ENCODE measurements around the gene XYLT2. TPM values are rescaled to one million over a fixed set of nuclear protein-coding genes. Genes with fewer than 3 reads are reported as not detected.

XYLT2 gene
- total and polyA plus RNA-seq, 9 of the 15 experiments (the other 6 are each of a cell fraction or from before 2014, with no cell fraction given): 0.63 to 9.1 (median 4.3) TPM

GRCh38 chr17:50372758-50373556 lies 27.0 kb downstream of the XYLT2 start, which contains the start of the genes EME1 and MRPL27 (continued):
- no peak for TF ChIP-seq HMGN3 (IDR thresholded peaks at IDR 0.05; ENCODE audit: borderline replicate concordance, extremely low read depth, insufficient read length, low read depth, low read length)
- TF ChIP-seq CC2D1A (IDR thresholded peaks at IDR 0.05): peak; percentile 73; the same call in 1 of the 2 replicates
- TF ChIP-seq CBX2 (IDR thresholded peaks at IDR 0.05; ENCODE audit: insufficient read depth, low read length, poor library complexity, severe bottlenecking): no peak
- no peak for TF ChIP-seq SNIP1 (IDR thresholded peaks at IDR 0.05; ENCODE audit: low read depth)
- TF ChIP-seq ZBTB26 (CRISPR knock-in tag; IDR thresholded peaks at IDR 0.05): peak; percentile 75; the same call in 1 of the 2 replicates
- TF ChIP-seq ZBTB40 (IDR thresholded peaks at IDR 0.05): peak; percentile 99
- TF ChIP-seq ZBTB40 (CRISPR knock-in tag; IDR thresholded peaks at IDR 0.05): no peak
- TF ChIP-seq RBM15 (IDR thresholded peaks at IDR 0.05; ENCODE audit: insufficient read depth, low read length): no peak
- TF ChIP-seq ARHGAP35 (IDR thresholded peaks at IDR 0.05; ENCODE audit: partially characterized antibody): no peak
- no peak; the same call in 1 of the 2 replicates for TF ChIP-seq ZBTB9 (CRISPR knock-in tag; IDR thresholded peaks at IDR 0.05)
- TF ChIP-seq SOX6 (IDR thresholded peaks at IDR 0.05): 0 out of 2 replicates have a peak, but pooled peaks have one; percentile 41
- TF ChIP-seq ZNF740 (CRISPR knock-in tag; IDR thresholded peaks at IDR 0.05): peak; percentile 5; the same call in 1 of the 2 replicates
- TF ChIP-seq ZNF740 (tag; IDR thresholded peaks at IDR 0.05): no peak

All from K562 (cell line).